ENCODE data around the gene SRGAP1.

The SRGAP1 gene

DNA sequence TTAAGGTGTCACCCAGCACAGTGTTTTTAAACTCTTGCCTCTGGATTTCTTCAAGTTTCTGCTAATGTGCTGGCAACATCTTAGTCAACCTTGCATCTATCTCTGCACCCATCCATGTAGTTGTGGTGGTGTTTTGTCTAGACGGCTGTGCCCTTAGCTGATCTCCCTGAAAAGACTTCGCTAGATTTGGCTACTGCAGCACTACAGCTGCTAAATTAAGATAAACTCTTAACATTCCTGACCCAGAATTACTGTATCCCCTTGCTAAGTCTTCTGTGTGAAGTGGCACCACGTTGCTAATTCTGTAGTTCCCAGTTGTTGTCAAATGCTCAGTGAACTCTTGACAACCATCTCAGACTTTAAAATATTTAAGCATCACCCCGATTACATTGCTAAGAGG lies 66.8 kb downstream of the SRGAP1 start:
- no peak for DNase-seq

DNA sequence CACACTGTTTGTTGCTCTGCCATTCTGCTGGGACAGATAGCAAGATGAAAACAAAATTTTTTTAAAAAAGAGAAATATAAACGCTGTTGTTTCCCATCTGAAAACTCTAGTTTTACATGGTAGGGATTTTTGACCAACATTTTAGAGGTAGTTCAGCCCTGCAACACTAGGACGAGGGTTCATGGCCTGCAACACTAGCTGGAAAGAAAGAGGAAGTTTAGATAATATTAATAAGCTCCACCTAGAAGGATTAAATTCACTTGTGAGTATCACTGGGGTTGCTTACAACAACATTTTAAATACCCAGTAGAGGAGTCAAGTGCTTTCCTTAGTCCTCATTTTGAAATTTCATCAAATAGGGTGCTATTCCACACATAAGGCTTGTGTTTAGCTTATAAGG lies 68.2 kb downstream of the SRGAP1 start:
- no peak for DNase-seq

DNA sequence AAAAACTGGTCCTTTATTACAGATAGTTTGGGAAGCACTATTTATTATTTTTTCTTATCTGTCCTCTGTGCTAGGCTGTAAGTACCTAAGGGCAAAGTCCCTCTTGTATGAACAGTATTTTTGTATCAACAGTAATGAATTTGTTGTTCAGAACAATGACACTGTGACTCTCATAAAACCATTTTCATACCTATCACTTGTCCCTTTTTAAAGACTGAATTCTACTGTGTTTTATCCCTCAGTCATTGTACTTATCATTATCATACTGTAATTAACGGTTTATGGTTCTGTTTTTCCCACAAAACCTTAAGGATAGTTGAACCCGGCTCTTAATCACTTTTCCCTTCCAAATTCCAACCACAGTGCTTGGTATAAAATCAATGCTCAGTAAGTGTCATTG lies 69.4 kb downstream of the SRGAP1 start:
- DNase-seq = no peak

DNA sequence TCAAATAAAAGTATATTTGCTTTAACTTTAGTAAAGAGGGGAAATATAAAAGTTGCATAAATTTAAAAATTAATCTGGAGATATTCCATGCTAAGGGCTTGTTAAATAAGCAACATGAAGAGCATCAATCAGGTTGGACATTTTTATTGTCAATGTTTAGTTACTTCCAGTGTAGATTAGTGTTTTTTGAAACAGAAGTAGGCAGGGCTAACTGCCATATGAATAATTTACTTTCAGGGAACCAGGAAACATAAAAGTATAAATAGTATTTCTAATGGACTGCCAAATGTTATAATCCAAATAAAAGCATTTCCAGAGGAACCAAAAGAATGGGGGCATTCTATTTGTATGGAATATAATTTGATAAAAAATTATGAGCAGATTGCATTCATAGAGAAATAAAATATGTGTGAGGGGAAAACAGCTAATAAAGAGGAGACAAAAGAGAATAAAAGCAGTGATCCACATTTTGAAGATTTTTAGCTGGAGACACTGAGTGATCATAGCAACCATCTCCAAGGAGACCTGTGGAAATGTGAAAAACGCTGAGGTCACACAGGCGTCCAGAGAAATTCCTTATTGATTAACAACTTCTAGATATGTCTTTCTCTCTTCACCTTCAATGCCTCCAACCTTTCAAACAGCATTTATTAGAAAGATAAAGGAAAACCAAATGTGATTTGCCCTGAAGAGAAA lies 70.8 kb downstream of the SRGAP1 start:
- DNase-seq = peak; percentile 72

DNA sequence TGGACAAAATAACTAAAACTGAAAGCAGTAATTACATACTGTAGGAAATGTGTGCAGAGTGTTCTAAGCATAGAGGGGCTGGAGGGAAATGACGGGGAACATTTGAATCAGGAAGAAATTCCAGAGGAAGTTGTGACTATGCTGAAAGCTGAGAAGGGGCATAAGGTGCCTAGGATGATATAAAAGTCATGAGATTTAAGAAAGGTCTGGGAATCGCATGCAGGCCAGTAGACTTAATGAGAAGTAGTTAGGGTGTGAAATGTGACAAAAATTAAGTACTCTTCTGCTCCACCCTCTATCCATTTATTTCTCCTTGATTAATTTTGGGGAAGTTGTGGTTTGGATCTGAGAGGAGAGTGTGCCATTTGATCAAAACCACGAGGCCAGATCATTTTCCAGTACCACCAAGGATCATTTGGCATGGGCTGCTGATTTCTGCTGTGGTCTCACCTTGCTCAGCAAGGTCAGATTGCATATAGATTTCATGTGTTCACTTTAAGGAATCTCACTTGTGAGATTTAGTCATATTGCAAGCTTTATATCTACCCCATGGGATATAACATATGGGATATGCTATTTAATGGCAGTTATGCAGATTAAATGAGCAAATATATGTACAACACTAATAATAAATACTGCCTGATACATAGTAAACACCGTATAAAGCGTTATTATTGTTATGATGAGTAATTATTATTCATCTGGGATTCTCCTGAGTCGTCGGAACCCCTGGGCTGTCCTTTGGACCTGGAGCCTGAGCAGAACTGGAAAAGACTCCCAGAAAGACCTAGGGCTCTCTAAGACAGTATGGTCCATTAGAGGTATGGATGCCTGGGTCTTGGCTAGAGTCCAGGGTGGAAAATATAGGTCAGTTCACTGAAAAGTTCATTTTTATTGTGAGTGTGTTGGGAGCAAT lies 72.3 kb downstream of the SRGAP1 start:
- no peak for DNase-seq

DNA sequence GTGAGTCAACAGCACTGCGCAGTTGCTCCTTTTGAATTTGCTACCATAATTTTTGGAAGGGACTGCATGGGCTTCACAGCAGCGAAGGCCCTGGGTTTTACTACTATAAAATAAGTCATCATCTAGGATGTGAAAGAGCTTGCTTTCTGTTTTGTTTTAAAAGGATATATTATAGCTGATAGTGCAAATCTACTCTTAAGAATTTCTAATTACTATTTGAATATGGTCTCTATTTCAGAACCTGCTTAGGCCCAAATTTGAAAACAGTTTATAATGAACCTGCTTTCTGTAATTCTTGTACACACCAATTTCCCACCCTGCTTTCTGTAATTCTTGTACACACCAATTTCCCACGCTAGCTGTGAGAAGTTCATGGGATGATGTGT lies 73.0 kb downstream of the SRGAP1 start:
- DNase-seq = no peak

DNA sequence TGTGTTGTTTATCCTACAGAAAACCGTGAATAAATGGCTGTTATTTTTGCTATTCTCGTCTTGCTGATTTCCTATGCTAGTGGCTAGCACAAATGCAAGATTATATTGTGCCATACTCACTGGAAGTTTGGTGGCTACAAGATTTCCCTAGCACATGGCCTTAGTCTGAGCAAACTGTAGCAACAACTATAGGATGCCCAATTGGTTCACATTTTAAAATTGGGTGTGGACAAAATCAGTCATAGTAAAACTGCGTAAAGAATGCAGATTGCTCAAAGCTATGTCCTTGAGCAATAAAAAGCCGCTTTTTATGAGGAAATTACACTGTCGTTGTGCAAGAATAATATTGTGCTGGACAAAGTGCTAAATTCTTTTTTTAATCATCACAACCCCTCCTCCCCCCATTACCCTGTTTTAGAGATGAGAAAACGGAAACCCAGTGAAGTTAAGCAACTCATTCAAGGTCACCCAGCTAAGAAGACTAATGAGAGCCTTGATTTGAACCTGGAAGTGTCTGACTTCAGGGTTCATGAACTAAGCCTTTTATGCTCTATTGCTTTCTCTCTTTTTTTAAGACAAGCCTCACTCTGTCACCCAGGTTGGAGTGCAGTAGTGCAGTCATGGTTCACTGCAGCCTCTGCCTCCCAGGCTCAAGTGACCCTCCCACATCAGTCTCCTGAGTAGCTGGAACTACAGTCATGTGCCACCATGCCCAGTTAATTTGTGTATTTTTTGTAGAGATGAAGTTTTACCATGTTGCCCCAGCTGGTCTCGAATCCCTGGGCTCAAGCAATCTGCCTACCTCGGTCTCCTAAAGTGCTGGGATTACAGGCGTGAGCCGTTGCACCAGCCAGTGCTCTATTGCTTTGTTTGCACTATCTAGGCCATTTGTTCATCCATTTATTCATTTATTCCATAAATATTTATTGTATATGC lies 73.6 kb downstream of the SRGAP1 start:
- peak; percentile 98 for DNase-seq

DNA sequence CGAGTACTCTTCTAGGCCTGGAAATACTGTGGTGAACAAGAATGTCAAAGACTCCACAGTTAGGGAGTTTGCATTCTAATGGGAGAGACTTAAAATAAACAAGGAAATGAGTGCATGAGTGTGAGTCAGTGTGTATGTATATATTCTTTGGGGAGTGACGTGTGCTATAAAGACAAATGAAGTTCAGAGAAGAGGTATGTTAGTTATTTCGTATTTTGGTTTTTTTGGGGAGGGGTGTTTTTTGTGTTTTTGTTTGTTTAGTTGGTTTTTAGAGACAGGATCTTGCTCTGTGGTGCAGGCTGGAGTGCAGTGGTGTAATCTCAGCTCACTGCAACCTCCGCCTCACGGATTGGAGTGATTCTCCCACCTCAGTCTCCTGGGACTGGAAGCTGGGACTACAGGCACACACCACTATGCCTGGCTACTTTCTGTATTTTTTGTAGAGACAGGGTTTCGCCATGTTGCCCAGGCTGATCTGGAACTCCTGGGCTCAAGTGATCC lies 74.3 kb downstream of the SRGAP1 start:
- DNase-seq = peak; percentile 96

DNA sequence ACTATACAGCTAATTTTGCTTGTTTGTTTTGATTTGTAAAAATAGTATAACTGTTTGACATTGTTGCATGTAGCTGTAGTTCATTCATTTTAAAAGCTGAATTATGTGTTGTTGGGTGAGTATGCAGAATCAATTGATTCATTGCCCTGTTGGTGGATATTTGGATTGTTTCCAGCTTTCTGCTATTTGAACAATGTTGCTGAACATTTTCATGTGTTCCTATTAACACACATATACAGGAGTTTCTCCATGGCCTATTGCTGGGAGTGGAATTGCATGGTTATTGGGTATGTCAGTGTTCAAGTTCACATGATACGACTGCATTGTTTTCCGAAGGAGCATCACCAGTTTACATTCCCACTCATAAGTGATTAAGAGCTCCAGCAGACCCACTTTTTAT lies 75.3 kb downstream of the SRGAP1 start:
- no peak for DNase-seq

DNA sequence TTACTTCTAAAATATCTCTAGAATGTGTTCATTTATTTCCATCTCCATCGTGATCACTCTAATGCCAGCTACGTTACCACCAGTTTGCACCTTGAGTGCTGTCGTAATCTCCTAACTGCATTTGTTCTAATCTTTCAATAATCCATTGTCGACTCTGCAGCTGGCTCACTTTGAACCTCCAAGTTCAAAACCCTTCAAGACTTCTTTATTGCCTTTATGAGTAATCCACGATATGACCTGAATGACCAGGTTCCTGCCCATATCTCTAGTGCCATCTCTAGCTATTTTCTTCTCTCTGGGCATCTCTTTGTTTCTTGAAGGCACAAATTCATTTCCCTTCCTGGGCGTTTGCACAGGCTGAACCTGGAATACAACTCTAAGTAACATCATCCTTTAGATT lies 76.7 kb downstream of the SRGAP1 start:
- no peak for DNase-seq

DNA sequence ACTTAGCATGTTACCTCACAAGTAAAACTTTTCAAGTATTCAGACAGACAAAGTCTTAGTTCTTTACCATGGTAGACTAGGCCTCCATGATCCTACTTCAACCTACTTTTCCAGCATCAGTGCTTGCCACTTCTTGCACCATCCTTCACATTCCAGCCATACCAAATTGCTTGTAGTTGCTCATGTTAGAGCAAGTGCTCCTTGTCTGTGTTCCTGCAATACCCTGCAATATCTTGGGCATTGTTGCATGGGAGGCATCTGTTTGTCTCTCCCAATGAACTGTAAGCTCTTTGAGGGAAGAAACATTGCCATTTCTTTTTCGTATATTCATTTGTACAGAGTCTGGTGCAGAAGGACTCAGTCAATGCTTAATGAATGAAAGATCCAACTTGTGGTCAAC lies 78.0 kb downstream of the SRGAP1 start:
- DNase-seq = peak; percentile 82

DNA sequence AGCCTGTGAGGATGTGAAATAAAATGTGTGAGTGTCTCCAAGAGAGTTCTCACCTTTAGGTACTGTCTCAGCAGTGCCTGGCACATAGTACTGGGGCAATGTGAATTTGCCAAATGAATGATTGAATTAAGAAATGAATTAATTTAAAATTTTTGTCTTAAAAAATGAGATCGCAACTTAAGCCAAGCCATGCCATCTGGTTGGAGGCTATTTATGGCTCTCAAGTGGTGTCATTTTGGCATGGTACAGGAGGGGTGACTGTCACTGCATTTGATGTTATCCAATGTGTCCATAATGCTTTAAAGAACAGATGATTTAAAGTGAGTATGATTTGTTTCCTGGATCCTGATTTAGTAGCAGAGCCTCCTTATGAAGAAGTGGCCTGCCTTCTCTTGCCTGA lies 80.3 kb downstream of the SRGAP1 start:
- DNase-seq = no peak

DNA sequence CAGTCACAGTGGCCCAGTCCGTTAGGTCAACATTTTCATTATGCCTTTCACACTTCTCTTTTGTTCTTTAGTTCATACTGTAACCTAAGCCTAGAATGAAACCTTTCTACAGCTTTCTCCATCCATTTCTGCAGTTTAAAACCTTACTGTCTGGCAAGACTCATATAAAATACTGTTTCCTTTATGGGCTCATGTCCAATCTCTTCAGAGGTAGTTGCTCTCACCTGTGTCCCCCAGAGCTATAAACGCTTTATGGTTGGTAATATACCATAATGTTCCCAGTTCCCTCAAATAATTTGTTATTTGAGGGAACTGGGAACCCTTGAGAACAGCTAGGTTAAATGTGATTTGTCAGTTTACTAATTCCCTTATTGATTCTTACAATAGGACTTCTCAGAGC lies 83.0 kb downstream of the SRGAP1 start:
- DNase-seq = no peak

DNA sequence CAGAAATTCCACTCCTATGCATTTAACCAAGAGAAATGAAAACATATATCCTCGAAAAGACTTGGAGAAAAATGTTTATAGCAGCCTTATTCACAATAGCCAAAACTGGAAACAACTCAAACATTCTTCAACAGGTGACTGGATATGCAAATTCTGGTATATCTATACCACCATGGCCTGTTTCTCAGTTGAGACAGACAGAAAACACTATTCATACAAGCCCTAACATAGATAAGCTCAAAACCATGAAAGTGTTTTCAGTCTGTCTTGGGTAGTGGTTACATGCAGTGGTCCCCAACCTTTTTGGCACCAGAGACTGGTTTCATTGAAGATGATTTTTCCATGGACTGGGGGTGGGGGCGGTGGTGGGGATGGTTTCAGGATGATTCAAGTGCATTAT lies 83.8 kb downstream of the SRGAP1 start:
- DNase-seq = no peak

DNA sequence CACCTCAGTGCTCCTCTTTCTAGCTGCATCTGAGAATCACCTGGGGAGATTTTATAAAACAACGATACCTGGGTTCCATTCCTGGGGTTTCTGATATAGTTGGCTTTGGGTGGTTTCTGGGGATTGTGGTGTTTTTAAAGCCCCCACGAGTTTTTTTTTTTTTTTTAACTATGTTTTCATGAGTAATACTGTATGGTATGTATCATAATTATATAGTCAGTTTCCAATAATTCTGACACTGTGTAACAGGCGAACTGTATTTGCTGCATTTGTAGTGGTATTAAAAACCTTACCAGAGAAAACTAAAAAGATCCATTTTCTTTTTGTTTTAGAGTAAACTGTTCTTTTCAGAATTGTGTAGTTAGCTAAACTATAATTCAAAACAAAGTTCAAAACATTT lies 84.9 kb downstream of the SRGAP1 start:
- no peak for DNase-seq

DNA sequence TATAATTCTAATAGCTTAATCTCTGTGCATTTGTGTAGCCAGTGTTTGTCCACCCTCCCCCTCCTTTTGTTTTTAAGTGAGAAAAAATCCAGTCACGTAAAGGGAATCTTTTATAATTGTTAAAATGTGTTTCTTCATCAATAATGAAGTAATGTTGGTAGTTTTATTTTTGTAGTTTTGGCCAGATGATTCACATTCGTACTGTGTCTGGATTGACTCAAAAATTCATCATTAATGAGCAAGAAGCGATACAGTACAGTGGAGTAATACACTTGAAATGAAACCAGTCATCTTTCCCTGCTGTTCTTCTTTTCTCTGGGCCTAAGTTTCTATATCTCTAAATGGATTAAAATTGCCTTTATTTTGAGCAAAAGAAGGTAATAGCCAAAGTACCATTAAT lies 86.5 kb downstream of the SRGAP1 start:
- DNase-seq = no peak

DNA sequence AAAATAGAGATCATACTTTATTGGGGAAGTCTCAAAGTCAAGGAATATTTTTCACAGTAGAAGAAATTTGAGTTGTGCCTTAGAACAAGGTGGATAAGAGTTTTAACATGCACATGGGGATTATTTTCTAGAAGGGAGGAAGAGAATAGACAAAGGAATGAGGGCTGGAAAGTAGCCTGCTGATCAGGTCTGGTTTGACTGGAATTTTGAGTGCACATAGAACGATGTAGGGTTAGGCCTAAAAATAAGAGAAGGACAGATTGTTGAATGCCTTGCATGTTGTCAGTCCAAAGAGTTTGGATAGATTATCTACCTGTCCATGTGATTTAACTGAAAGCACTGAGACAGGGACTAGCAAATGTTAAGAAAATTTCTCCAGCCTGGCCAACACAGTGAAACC lies 87.2 kb downstream of the SRGAP1 start:
- no peak for DNase-seq

DNA sequence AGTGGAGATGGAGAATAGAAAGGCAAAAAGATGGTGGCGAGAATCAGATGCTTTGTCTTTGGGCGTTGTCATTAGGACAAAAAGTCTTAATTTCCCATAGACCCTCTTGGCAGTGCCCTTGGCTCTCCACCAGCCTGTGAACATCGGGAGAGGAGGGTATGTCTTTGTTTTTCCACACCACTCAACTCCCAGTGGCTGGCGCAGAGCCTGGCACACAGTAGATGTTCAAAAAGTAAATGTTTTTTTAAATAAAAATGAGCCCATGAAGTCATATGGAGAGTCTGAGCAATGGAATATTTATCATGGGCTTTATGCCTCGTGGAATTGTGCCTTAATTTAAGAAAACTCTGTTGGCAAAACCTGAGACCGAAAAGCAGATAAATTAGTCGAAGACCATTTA lies 90.4 kb downstream of the SRGAP1 start:
- DNase-seq = no peak

DNA sequence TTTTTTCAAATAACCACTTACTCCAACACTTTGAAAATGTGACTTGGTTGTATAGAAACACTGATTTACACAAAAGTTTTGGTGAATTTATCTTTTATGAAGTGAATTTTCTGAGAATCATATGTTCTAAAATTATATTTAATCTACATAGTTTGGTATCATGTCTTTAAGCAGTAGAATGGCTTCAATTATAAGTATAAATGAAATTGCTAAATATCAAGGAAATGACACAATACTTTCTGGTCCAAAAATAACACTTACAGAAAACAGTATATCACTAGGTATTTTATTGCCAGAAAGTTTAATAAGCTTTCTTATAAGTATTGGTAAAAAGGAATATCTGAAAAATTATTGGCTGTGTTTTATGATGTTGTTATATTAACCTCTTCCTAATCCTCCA lies 90.9 kb downstream of the SRGAP1 start:
- DNase-seq = no peak

DNA sequence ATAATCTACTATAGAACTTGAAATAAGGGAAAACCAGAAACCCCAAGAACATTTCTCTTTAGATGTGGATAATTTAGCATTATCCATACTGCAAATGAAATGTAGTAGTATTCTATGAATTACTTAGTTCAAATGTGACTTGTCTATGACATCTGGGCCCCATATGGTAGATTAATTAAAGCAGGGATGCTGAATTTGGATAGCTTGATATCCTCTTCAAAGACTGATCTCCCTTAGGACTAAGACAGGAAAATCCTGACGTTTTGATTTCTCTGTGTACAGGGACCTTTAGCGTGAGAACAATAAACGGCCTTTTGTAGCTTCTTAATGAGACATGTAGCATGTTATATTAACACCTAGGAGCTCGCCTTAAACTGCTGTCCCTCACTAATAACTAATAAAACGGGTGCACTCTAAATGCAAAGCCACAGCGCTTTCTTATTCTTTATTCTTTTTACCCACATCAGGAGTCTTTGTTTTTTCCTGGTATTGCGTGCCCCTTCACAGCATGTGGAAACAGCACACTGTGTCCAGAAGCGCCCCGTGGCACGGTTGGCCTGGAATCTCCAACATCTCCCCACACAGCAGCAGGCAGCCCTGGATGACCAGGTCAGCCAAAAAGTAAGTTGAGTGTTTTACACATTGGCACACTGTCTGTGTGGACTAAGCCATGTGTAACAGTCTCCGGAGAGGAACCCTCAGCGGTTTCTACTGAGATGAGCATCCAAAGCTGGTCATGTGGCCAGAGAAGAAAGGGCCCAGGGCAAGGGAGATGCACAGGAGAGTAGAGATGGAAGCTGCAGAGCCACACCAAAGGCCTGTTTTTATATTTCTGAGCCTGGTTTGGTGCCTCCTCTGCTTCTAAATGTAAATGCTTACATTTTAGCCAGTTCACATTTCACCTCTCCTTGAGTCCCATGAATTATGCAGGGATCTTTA lies 93.1 kb downstream of the SRGAP1 start:
- DNase-seq = no peak

DNA sequence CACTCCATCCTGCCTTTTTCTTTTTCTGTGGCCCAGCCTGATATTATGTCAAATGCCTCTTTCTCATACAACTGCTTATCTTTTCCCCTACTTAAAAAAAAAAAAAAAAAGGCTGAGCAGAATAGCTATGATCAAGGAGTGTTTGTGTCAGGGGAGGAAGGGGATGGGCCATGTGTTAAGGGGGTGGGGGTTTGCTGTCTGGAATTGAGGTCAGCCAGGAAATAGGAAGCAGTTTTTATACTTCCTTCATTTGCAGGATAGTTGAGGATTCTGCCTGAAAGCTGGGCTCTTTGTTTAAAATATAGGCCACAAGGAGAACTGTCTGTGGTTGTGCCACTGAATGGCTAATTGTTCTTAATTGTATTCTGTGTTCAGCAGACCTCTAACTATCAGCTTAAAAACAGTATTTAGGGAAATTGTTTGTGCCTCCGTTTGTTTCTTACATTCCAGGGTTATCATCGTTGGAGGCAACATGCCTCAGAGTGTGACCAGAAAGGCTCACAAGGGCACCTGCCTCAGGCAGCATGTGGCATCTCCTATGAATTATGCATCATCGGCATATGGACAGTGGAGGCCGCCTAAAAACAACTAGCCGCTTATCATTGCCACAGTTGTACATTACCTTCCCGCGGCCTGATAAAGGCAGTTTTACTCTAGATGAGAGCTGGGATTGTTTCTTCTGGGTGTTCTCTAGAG lies 96.0 kb downstream of the SRGAP1 start:
- DNase-seq = peak; percentile 11

Measured in NCI-H226 (cell line).